Mucosa of rectum (tissue), 2 donors: ENCODE measurements around the gene GLDN.

Source experiments
- H3K27ac ChIP-seq, 2 donors: one replicate each; pipeline ENCODE4 v1.7.0; 2013; ENCODE audit warnings: inconsistent platforms in 2 of 2, low read depth in 2 of 2, low read length in 2 of 2
- H3K27me3 ChIP-seq, 2 donors: one replicate each; pipeline ENCODE4 v1.7.0; 2013; ENCODE audit warnings: low read length in 2 of 2; ENCODE audit not compliant: control insufficient read depth in 2 of 2, insufficient read depth in 2 of 2
- H3K36me3 ChIP-seq, 2 donors: one replicate each; pipeline ENCODE4 v1.7.0; 2013; ENCODE audit warnings: low read length in 2 of 2; ENCODE audit not compliant: control insufficient read depth in 2 of 2, insufficient read depth in 2 of 2
- H3K4me1 ChIP-seq, 2 donors: one replicate each; pipeline ENCODE4 v1.7.0; 2013; ENCODE audit warnings: low read length in 2 of 2, mild to moderate bottlenecking in 1 of 2; ENCODE audit not compliant: control insufficient read depth in 2 of 2, insufficient read depth in 2 of 2
- H3K4me3 ChIP-seq, 2 donors: one replicate each; pipeline ENCODE4 v1.7.0; 2013; ENCODE audit warnings: low read length in 2 of 2
- H3K9ac ChIP-seq, 2 donors: one replicate each; pipeline ENCODE4 v1.7.0; 2013; ENCODE audit warnings: low read length in 2 of 2, low read depth in 1 of 2, mild to moderate bottlenecking in 1 of 2
- H3K9me3 ChIP-seq, 2 donors: one replicate each; pipeline ENCODE4 v1.7.0; 2013; ENCODE audit warnings: low read length in 2 of 2; ENCODE audit not compliant: control insufficient read depth in 2 of 2
- donor health status: healthy.
- donor health status: Normal muscosa, but diverticular disease.

Gene GLDN

DNA sequence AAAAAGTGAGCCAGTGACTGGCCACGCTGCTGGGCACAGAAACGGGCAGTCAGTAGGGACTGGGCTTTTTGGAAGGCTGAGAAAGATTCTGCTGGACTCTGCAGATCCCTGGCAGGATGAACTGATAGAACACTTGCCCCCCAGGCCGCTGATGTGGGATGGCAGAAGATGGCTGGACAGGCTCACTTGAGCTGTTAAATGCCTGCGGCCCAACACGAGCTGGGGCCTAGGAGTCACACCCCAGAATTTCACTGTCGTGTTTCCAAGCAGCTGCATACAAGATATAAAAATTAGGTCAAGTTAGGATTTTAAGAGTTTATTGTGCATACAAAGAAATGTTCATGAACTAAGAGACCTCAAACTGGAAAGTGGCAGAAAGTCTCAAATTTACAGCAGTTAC, 26.9 kb downstream of the GLDN start:
- Histone ChIP-seq H3K9ac (no peak overlapping the region), H3K4me3 (no peak overlapping the region), H3K27ac (peak overlapping the region in 1 of 2 donors; percentile 54), H3K4me1 (peaks cover 3 to 29% of the 10 kb centered on the region in 2 donors), H3K9me3 (no peaks in the 10 kb centered on the region), H3K27me3 (no peaks in the 10 kb centered on the region), H3K36me3 (no peaks in the 10 kb centered on the region)

DNA sequence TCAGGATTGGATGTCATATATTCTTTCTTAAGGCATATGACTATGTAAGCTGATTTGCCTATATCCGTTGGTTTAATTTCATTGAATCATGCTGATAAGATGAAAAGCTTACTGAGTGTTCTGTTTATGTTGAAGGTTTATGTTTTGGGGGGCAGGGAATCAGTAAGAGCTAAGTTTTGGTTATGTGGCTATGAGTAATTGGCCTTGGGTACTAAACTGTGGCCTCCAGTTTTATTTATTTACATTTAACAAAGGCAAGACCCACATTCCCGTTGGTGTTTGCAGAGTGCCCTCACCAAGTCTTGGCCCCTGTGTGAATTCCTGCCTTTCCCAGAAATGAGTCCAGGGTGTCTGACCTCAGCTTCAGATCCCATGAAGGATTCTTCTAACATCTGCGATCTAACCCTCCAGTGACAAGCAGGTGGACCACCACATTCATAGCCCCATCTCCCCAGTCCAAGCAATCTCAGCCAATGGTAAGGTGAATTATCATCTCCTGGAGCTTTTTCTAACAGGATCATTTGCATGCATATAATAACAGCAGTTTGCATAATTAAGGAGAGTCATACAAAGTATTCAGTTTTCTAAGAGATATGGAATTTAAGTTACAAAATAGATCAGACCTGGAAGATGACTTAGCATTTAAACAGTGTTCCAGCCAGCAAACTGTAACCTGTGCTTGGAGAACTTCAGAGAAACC, 27.4 kb downstream of the GLDN start:
- H3K36me3 ChIP-seq, result no peaks in the 10 kb centered on the region
- H3K27me3 ChIP-seq, result no peaks in the 10 kb centered on the region
- no peak overlapping the region for H3K9ac ChIP-seq
- no peak overlapping the region for H3K27ac ChIP-seq
- H3K4me1 ChIP-seq, result peaks cover 3 to 29% of the 10 kb centered on the region in 2 donors
- H3K9me3 ChIP-seq, result no peaks in the 10 kb centered on the region
- no peak overlapping the region for H3K4me3 ChIP-seq

DNA sequence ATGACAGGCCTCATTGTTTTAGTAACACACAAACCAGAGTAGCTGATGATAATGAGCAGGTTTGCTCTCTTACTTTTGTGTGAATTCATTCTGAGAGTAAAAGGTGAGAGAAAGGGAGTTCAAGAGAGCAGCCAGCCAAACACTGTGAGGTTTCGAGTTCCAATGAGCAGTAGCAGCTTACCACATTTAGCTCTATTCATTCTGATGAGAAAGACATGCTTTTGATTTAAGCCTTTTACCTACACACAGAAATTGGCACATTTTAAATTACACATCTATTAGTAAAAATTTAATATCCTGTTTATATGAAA, 28.0 kb downstream of the GLDN start:
- H3K9ac ChIP-seq, result no peak overlapping the region
- no peak overlapping the region for H3K4me3 ChIP-seq
- H3K9me3 ChIP-seq, result no peaks in the 10 kb centered on the region
- H3K36me3 ChIP-seq, result no peaks in the 10 kb centered on the region
- H3K4me1 ChIP-seq, result peaks cover 3 to 29% of the 10 kb centered on the region in 2 donors
- no peak overlapping the region for H3K27ac ChIP-seq
- H3K27me3 ChIP-seq, result no peaks in the 10 kb centered on the region

DNA sequence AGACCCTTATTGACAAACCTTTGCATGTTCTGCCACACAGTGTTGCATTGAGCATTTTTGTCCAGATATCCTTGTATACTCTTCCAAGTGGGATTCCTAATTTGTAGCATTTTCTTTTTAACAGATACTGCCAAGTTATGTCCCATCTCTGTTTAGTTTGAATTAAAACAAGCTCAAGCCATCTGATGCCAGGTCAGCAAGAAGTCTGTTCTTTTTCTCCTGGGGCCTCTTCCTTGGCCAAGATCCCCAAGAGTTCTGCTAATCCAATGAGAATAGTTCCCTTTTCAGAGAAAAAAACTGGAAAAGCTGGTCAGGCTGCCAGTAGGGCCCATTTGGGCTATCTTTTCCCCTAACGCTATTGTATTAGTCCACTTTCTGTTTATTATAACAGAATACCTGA, 29.8 kb downstream of the GLDN start:
- Histone ChIP-seq H3K27ac (no peak overlapping the region), H3K9me3 (no peaks in the 10 kb centered on the region), H3K4me1 (peaks cover 3 to 25% of the 10 kb centered on the region in 2 donors), H3K27me3 (no peaks in the 10 kb centered on the region), H3K4me3 (no peak overlapping the region), H3K36me3 (no peaks in the 10 kb centered on the region), H3K9ac (no peak overlapping the region)

DNA sequence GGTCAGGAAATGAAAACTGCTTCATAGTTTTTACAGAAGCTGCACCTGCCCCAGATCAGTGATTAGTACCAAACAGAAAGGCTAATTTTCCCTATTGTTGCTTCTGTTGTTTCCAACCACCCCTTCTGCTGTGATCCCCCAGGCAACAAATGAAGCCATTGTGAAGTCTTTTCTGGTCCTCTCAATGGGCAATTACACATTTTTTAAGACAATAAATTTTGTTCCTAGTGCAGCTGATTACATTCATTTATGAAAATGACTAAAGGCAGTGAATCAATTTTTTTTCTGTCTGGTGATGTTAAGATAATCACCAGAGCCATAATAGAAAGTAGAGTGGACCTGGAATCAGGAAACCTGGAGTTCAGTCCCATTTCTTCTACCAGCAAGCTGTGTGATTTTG, 32.7 kb downstream of the GLDN start:
- Histone ChIP-seq H3K9ac (no peak overlapping the region), H3K27ac (no peak overlapping the region), H3K27me3 (no peaks in the 10 kb centered on the region), H3K4me1 (no peaks in the 10 kb centered on the region), H3K9me3 (no peaks in the 10 kb centered on the region), H3K36me3 (no peaks in the 10 kb centered on the region), H3K4me3 (no peak overlapping the region)

DNA sequence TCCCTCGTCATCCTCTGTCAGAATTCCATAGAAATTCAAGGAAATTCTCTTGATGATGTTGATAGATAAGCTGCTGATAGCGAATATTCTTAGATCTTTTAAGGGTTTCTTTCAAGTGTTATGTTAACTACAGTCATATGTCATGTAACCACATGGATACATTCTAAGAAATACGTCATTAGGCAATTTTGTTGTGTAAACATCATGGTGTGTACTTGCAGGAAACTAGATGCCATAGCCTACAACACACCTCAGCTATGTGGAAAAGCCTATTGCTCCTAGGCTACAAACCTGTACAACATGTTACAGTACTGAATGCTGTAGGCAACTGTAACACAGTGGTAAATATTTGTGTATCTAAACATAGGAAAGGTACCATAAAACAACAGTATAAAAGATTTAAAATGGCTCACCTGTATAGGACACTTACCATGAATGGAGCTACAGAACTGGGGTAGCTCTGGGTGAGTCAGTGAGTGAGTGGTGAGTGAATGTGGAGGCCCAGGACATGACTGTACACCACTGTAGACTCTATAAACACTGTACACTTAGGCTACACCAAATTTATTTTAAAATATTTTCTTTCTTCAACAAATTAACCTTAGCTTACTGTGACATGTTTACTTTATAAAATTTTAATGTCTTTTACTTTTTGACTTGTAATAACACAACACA, 34.6 kb downstream of the GLDN start:
- H3K36me3 ChIP-seq, result no peaks in the 10 kb centered on the region
- no peaks in the 10 kb centered on the region for H3K4me1 ChIP-seq

DNA sequence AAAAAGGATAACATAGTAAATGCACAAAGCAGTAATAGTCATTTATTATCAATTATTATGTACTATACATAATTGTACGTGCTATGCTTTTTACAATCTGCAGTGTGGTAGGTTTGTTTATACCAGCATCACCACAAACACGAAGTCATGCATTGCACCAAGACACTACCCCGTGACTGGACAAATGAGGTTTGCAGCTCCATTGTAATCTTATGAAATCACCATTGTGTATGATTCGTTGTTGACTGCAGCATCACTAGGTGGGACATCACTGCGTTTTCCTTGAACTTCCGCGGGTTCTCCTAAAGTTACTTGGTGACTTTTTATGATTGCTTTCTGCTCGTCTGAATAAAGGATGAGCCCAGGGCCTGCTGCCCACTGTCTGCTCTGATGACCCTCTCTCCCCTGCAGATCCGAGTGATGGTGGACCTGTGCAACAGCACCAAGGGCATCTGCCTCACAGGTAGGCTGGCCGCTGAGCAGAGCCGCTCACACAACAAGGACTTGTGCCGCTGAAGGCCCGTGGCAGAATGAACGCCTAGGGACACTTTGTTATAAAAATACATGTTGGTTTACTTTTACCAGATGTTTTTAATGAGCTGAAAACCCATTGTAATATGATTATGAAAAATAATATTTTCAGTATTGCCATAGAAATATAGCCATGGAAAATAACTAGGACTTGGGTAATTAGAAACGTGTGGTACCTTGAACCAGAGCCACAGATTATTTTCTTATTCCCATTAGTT, 35.8 kb downstream of the GLDN start:
- H3K4me3 ChIP-seq, result no peak overlapping the region
- no peak overlapping the region for H3K27ac ChIP-seq
- no peak overlapping the region for H3K9ac ChIP-seq
- H3K9me3 ChIP-seq, result no peaks in the 10 kb centered on the region
- no peaks in the 10 kb centered on the region for H3K27me3 ChIP-seq
- no peaks in the 10 kb centered on the region for H3K36me3 ChIP-seq
- H3K4me1 ChIP-seq, result no peaks in the 10 kb centered on the region

More for the DNA sequence above, 34.6 kb downstream of the GLDN start:
- H3K27ac ChIP-seq, result no peak overlapping the region
- H3K27me3 ChIP-seq, result no peaks in the 10 kb centered on the region
- H3K4me3 ChIP-seq, result no peak overlapping the region
- H3K9ac ChIP-seq, result no peak overlapping the region
- no peaks in the 10 kb centered on the region for H3K9me3 ChIP-seq

DNA sequence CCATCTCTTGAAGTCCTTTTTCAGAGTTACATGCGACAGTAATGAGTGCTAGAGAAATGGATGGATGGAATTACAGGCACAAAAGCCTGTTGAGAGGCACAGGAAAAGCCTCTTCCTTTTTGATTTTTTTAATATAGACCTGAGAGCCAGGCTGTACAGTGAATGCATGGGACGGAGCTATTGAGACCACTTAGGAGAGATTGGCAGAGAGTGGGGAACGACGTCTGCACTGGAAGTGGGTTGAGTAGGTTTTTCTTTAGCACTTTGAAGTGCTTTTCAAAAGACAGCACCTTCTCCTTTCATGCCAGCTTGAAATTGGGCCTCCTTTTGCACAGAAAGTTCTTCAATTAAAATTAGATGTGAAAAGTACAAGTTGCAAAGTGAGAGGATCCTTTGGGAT, 37.0 kb downstream of the GLDN start:
- H3K4me1 ChIP-seq, result no peaks in the 10 kb centered on the region
- no peaks in the 10 kb centered on the region for H3K27me3 ChIP-seq
- no peak overlapping the region for H3K4me3 ChIP-seq
- no peaks in the 10 kb centered on the region for H3K36me3 ChIP-seq
- no peak overlapping the region for H3K27ac ChIP-seq
- no peak overlapping the region for H3K9ac ChIP-seq
- no peaks in the 10 kb centered on the region for H3K9me3 ChIP-seq

DNA sequence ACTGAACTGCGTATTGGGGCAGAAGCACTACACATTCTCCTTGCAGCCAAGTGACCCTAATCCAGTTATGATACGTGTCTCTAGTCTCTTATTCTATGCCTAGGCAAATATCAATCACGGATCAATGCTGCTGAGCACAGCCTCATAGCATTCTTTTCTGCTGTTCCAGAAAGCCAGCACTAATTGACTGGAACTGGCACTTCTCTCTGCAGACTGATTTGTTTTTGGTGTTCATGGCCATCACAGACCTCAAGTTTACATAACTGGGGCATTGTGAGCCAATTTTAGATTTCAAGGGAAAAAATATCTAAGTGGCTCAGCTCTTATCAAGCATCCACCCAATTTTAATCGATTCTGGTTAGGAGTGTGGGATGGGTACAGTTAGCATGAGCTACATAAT, 37.9 kb downstream of the GLDN start:
- Histone ChIP-seq H3K4me1 (no peaks in the 10 kb centered on the region), H3K27ac (no peak overlapping the region), H3K9me3 (no peaks in the 10 kb centered on the region), H3K9ac (no peak overlapping the region), H3K36me3 (no peaks in the 10 kb centered on the region), H3K4me3 (no peak overlapping the region), H3K27me3 (no peaks in the 10 kb centered on the region)

DNA sequence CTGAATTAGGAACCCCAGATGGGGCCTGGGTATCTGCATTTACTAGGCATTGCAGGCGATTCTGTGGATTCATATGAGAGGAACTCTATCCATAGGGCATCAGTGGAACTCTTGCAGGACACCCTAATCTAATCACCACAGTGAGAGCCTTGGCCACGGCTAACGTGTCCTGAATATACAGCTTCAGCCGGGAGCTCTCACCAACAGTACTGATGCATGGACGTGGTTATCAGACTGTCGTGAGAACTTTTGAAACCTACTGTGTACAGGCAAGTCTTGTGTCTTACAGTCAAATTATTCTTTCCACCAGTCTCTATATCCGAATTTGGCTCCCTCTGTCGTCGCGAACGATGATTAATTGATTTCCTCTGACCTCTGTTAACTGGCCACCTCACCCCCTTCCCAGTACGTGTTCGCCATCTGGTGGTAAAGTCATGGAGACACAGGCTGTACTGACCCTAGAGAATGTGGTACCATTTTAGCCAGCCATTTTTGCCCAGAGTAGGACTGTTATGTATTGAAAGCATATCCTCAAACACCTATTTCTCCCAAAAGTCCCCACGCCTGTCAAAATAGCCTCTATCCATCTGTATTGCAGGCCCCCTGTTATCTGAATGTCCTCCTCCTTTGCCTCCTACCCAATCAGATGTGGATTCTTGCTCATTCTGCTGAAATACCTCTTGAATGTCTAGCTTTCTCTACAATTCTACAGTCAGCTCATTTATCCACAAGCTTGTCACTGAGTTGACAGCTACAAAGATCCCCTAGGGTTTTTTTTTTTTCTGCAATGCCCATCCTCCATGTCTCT, 39.7 kb downstream of the GLDN start:
- Histone ChIP-seq H3K4me1 (no peaks in the 10 kb centered on the region), H3K9ac (no peak overlapping the region), H3K9me3 (no peaks in the 10 kb centered on the region), H3K36me3 (no peaks in the 10 kb centered on the region), H3K27ac (no peak overlapping the region), H3K27me3 (no peaks in the 10 kb centered on the region), H3K4me3 (no peak overlapping the region)
